Activated CD8-positive, alpha-beta memory T cell treated with anti-CD3 and anti-CD28 coated beads, Interleukin-2, amount 50 U/mL, for 4 hours (primary cell): ENCODE measurements around the gene DNAI1.

ENCODE experiments used
- DNase-seq: peaks from one replicate; pipeline ENCODE4 v3.0.0-alpha.2; 2020

DNAI1 gene

GRCh38 chr9:34546834-34547827 lies 88.5 kb downstream of the DNAI1 start:
- peak; percentile 44 for DNase-seq

- peak; percentile 28 for DNase-seq
Observed at GRCh38 chr9:34547960-34548611, 89.5 kb downstream of the DNAI1 start.

- no peak for DNase-seq
Observed at GRCh38 chr9:34549407-34549732, 90.8 kb downstream of the DNAI1 start.

DNA sequence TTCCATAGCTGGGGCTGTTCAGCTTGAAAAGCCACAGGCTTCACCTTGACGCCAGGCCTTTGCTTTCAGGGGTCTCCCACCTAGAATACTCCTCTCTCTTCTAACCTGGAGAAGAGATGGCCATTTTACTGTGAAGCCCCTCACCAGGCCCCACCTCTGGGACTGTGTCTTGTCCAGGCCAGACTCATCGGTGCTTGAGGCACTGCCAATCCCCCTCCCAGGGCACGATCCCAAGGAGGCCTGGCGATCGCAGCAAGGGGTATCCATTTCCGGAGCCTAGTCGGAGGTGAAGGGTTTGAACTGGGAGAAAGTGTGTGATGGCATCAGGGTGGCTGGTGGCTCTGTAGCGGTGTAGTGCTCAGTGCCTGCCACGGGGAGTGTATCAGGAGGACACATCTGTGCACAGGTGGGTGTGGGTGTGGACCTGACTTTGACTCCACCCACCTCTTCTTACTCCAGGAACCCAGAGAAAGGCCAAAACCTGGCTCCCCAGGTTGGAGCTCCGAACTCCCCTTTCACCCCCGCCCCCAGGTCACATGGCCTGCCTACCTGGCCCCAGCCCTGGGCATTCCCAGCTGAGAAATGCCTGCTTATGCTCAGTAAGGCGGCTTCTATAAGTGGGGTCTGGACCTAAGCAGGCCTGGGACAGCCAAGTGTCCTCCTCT lies 91.5 kb downstream of the DNAI1 start:
- no peak for DNase-seq

- DNase-seq: no peak
Observed at GRCh38 chr9:34550681-34551270, 92.2 kb downstream of the DNAI1 start.

DNA sequence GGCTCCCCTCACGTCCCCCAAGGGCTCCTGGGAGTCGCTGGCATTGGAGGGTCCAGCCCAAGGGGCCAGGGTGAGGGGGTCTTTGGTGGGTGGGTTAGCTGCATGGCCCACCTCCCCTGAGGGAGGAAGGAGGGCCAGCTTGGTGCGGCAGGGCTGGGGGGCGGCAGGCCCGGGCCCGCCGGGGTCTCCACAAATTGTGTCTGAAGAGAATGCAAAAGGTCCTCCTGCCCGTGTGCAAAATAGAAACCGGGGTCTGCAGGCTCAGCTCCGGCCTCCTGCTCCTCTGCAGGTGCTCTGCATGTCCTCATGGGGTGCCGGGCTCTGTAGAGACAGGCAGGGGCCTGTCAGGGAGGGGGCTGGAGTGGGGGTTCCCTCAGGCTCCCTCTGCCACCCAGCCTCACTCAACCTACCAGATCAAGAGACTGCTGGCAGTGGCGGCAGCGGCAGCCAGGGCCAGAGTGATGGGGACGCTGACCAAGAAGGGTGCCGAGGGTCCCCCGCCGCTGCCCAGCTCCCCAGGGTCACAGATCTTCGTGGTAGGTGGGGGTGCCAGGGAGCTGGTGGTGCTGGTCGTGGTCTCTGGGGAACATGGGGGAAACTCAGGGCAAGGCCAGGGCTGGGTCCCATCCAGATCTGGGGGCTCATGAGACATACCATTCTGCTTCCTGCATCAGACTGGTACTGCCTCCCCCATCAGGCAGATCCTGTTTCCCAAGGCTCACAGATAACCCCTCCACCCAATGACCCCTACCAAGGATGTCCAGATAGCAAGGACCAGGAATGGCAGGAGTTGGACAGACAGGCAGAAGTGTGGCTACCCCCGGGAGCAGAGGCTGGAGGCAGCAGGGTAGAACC lies 93.4 kb downstream of the DNAI1 start:
- DNase-seq: no peak

- no peak for DNase-seq
Observed at GRCh38 chr9:34552606-34552981, 94.0 kb downstream of the DNAI1 start.

DNA sequence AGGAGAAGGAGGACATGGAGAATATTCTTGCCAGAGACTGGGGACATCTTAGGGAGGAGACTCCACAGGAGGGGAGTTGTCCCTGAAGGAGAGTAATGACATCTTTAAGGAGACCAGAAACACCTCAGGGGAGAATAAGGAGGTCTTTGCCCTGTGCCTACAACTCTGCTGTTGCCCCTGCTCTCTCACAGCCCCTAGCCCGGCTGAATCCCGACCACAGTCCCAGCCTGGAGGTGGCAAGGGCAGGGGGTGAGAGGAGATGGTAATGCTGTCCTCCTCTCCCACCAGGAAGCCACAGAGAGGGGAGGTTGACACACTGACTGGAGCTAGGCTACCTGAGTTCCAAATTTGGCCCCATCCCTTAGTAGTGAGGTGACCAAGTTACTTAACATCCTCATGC lies 94.4 kb downstream of the DNAI1 start:
- no peak for DNase-seq

DNA sequence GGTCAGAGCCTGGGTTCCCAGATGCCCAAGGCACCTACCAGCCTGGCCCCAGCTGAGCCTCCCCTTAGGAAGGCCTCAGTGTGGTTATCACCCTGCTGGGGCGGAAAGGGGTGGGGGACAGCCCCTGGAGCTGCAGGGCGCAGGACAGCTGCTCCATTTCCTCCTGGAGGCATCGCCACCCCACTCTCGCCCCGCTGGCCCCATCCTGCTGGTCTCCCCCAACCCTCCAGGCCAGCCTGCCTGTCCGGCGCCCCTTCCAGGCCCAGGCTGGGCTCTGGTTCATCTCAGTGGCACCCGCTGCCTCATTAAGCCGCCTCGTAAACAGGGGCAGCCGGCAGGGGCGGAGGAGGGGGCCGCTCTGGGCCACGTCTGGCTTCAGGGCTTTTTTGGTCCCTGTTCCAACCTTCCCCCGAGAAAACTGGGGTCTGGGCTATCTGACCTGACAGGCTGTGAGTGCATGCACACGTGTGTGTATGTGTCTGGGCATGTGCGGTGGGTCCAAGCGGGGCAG lies 95.0 kb downstream of the DNAI1 start:
- no peak for DNase-seq

GRCh38 chr9:34554211-34555001 lies 95.8 kb downstream of the DNAI1 start:
- no peak for DNase-seq

DNA sequence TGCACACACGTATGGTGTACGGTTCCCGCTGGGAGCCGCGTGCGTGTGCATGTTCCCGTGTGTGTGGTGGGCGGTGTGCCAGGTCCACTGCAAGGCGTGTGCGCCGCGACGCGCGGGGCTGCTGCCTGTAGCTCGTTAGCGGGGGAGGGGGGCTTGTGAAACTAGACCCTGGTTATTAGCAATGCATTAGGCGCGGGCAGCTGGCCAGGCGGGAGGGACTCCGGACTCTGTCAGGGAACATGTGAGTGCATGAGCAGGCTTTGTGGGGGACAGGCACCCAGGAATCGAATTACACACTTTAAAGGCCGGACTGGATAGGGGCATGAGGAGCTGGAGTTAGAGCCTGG lies 96.4 kb downstream of the DNAI1 start:
- no peak for DNase-seq

GRCh38 chr9:34555500-34555899 lies 96.9 kb downstream of the DNAI1 start:
- no peak for DNase-seq

- DNase-seq: no peak
Observed at GRCh38 chr9:34555936-34556525, 97.4 kb downstream of the DNAI1 start.

GRCh38 chr9:34556949-34557348 lies 98.3 kb downstream of the DNAI1 start:
- DNase-seq: no peak

GRCh38 chr9:34557426-34558321 lies 99.1 kb downstream of the DNAI1 start:
- DNase-seq: no peak

GRCh38 chr9:34558364-34558763 lies 99.8 kb downstream of the DNAI1 start:
- DNase-seq: no peak

DNA sequence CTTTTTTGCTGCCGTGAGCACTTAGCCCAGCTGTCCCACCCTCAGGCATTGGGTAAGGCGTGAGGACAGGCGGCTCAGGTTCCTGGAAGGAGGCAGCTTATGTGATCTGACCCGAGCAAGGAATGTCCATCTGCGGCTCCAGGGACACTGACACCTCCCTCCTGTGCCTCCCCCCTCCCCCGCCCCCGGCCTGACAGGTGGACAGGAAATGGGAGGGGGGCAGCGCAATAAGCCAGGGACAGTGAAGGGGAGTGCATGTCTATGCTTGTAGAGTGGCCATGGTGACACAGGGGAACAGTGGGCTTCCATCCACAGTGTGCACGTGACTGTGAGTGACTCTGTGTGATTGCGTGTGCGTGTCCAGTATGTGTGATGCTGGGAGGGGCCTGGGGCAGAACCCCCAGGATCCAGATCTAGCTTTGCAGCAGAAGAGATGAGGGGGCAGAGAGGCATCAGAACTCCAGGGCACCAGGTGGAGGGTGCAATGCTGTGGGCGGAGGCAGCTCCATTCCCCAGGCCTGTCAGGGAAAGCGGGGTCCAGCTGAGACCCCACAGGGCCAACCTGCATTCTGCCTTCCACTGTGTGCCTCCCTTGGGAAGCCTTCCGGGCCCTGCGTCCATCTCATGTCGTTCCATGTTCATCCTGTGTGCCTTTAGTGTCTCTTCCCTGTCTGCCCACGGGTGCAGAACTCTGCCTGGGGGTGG lies 100.5 kb downstream of the DNAI1 start:
- DNase-seq: no peak

DNA sequence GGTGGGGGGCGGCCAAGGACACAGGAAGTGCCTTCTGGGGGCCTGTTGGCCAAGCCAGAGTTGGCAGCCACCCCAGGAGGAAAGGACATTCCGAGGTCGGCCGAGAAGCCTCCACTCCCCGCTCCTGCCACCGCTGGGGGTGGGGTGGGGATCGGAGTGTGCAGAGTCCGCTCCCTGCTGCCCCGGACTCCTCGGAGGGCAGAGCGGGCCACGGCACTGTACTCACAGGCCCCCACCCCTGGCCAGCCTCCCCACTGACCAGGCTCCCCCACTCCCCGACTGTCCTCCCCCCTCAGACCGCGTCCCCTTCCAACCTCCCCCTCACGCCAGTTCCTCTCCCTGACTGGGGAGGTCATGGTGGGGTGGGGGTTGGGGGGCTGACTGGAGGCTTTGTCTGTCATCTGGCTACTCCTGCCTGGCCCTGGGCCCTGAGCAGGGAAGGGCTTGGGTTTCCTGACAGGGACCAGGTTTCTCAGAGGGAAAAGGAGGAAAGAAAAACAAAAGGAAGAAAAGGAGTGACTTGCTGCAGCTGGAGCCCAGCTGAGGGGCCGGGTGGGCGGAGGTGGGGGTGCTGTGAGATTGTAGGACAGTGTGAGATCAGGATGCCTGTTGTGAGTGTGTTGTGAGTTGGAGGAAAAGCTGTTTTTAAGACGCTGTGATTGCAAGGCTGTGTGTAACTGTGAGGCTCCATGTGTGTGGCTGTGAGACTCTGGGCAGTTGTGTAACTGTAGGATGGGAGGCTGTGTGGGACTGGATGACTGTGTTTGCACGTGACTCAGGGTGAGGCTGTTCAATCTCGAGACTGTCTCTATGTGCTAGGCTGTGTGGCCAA lies 101.2 kb downstream of the DNAI1 start:
- no peak for DNase-seq
